MM.1S (cell line): ENCODE results near the gene RAPGEF4.

Experiments
- DNase-seq: peaks from one replicate; pipeline ENCODE4 v3.0.0-alpha.2; 2015
- H2AFZ ChIP-seq: fragments of 300-600 bp; sonication (generic); 2 replicates; pipeline ENCODE4 v1.6.0; 2016; ENCODE audit warnings: antibody characterized with exemption, low read length
- H3F3A ChIP-seq: fragments of 300-600 bp; sonication (generic); 2 replicates; pipeline ENCODE4 v1.6.1; 2016; ENCODE audit warnings: mild to moderate bottlenecking, antibody characterized with exemption, low read length, moderate library complexity, mixed read lengths; ENCODE audit not compliant: insufficient read depth
- H3K27ac ChIP-seq: fragments of 300-600 bp; sonication (generic); 2 replicates; pipeline ENCODE4 v1.5.1; 2016; ENCODE audit warnings: mild to moderate bottlenecking, low read length
- H3K27me3 ChIP-seq: fragments of 300-600 bp; sonication (generic); replicated peaks from 2 replicates; pipeline ENCODE4 v1.6.0; 2016; ENCODE audit warnings: low read length; ENCODE audit not compliant: insufficient read depth
- H3K36me3 ChIP-seq: fragments of 300-600 bp; sonication (generic); replicated peaks from 2 replicates; pipeline ENCODE4 v1.6.1; 2016; ENCODE audit warnings: mild to moderate bottlenecking, low read length, mixed read lengths; ENCODE audit not compliant: insufficient read depth
- H3K4me1 ChIP-seq: fragments of 300-600 bp; sonication (generic); 2 replicates; pipeline ENCODE4 v1.6.1; 2016; ENCODE audit warnings: low read length, mixed read lengths
- H3K4me2 ChIP-seq: fragments of 300-600 bp; sonication (generic); 2 replicates; pipeline ENCODE4 v1.6.0; 2016; ENCODE audit warnings: low read depth, low read length
- H3K4me3 ChIP-seq: fragments of 300-600 bp; sonication (generic); 2 replicates; pipeline ENCODE4 v1.5.1; 2016; ENCODE audit warnings: low read length, mixed read lengths
- H3K79me2 ChIP-seq: fragments of 300-600 bp; sonication (generic); 2 replicates; pipeline ENCODE4 v1.6.1; 2016; ENCODE audit warnings: mixed run types, low read length, mixed read lengths
- H3K9ac ChIP-seq: fragments of 300-600 bp; sonication (generic); 2 replicates; pipeline ENCODE4 v1.6.1; 2016; ENCODE audit warnings: low read length, mixed read lengths
- H3K9me2 ChIP-seq: fragments of 300-600 bp; sonication (generic); replicated peaks from 2 replicates; pipeline ENCODE4 v1.6.1; 2016; ENCODE audit warnings: mild to moderate bottlenecking, low read length, mixed read lengths; ENCODE audit not compliant: insufficient read depth
- H3K9me3 ChIP-seq: fragments of 300-600 bp; sonication (generic); replicated peaks from 2 replicates; pipeline ENCODE4 v1.6.1; 2016; ENCODE audit warnings: mild to moderate bottlenecking, low read length, mixed read lengths; ENCODE audit not compliant: insufficient read depth
- H4K20me1 ChIP-seq: fragments of 300-600 bp; sonication (generic); 2 replicates; pipeline ENCODE4 v1.6.1; 2016; ENCODE audit warnings: mild to moderate bottlenecking, low read length, moderate library complexity, mixed read lengths; ENCODE audit not compliant: insufficient read depth
- EZH2 ChIP-seq: fragments of 300-600 bp; sonication (generic); optimal IDR thresholded peaks from 2 replicates; pipeline ENCODE3; 2017; ENCODE audit warnings: low read depth, mild to moderate bottlenecking, antibody characterized with exemption, low read length, mixed read lengths
- EZH2phosphoT487 ChIP-seq: fragments of 300-600 bp; sonication (generic); IDR thresholded peaks from 2 replicates; pipeline ENCODE4 v1.6.1; 2018; ENCODE audit warnings: antibody characterized with exemption, low read length
- TF ChIP-seq, protein P1 (sequence below): fragments of 300-600 bp; sonication (generic); IDR thresholded peaks from 2 replicates; pipeline ENCODE4 v1.5.1; 2016; ENCODE audit warnings: antibody characterized with exemption, low read length, mixed read lengths

RAPGEF4 gene

GRCh38 chr2:172924097-172924660 is 188.5 kb downstream of the RAPGEF4 start:
- Histone ChIP-seq H4K20me1 (no peaks in the 10 kb centered on the region), H3K36me3 (no peaks in the 10 kb centered on the region), H3F3A (no peaks in the 10 kb centered on the region), H3K27me3 (no peaks in the 10 kb centered on the region), H3K9me2 (no peaks in the 10 kb centered on the region), H3K9me3 (no peaks in the 10 kb centered on the region), H3K79me2 (no peaks in the 10 kb centered on the region), H3K9ac (no peak overlapping the region), H3K4me1 (peaks cover 11% of the 10 kb centered on the region), H3K27ac (no peak overlapping the region), H3K4me3 (no peak overlapping the region), H2AFZ (no peak overlapping the region), H3K4me2 (no peak overlapping the region)
- DNase-seq, result no peak
- TF ChIP-seq EZH2 (no peak), EZH2phosphoT487 (no peak)
- TF ChIP-seq, protein P1, sequence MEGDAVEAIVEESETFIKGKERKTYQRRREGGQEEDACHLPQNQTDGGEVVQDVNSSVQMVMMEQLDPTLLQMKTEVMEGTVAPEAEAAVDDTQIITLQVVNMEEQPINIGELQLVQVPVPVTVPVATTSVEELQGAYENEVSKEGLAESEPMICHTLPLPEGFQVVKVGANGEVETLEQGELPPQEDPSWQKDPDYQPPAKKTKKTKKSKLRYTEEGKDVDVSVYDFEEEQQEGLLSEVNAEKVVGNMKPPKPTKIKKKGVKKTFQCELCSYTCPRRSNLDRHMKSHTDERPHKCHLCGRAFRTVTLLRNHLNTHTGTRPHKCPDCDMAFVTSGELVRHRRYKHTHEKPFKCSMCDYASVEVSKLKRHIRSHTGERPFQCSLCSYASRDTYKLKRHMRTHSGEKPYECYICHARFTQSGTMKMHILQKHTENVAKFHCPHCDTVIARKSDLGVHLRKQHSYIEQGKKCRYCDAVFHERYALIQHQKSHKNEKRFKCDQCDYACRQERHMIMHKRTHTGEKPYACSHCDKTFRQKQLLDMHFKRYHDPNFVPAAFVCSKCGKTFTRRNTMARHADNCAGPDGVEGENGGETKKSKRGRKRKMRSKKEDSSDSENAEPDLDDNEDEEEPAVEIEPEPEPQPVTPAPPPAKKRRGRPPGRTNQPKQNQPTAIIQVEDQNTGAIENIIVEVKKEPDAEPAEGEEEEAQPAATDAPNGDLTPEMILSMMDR, result no peak

GRCh38 chr2:172925600-172925999 is 190.0 kb downstream of the RAPGEF4 start:
- DNase-seq, result no peak
- Histone ChIP-seq H3K4me3 (no peak overlapping the region), H3K4me2 (no peak overlapping the region), H3K27ac (no peak overlapping the region), H3K9ac (no peak overlapping the region), H3K9me3 (no peaks in the 10 kb centered on the region), H4K20me1 (no peaks in the 10 kb centered on the region), H3K9me2 (no peaks in the 10 kb centered on the region), H3F3A (no peaks in the 10 kb centered on the region), H2AFZ (no peak overlapping the region), H3K4me1 (peaks cover 11% of the 10 kb centered on the region), H3K79me2 (no peaks in the 10 kb centered on the region), H3K27me3 (no peaks in the 10 kb centered on the region), H3K36me3 (no peaks in the 10 kb centered on the region)
- no peak for TF ChIP-seq EZH2phosphoT487
- no peak for TF ChIP-seq EZH2
- TF ChIP-seq, protein P1, result no peak

DNA sequence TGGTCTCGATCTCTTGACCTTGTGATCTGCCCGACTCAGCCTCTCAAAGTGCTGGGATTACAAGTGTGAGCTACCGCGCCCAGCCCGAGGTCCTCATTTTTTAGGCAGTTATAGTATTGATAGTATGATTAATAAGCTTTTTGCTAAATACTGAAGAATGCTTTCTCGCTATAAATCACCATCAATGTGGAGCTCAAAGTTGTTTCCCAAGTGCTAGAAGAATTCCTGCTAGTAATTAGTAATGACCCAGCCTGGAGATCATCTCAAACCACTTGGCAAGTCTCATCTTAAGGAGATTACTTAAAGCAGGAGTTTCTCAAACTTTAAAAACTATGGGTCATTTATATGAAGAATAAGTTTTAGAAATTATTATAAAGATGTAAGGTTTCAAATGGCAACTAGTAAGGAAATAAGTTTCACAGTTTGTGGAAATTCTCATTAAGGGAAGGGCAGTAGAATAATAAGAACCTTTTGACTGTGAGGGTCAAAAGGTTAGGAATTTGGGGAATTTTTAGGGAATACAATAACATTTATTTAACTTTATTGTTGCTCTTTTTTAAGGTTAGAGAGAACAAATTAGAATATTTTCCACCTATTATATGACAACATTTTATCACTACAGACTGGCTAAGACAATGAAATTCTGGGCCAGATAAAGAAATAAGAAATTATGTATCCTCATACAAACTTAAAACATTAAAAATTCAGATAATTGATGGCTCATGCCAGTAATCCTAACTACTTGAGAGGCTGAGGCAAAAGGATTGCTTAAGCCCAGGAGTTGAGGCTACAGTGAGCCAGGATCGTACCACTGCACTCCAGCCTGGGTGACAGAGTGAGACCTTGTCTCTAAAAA is 191.4 kb downstream of the RAPGEF4 start:
- H3K9ac ChIP-seq, result no peak overlapping the region
- H3K36me3 ChIP-seq, result no peaks in the 10 kb centered on the region
- no peaks in the 10 kb centered on the region for H3K79me2 ChIP-seq
- no peaks in the 10 kb centered on the region for H3K9me3 ChIP-seq
- no peak overlapping the region for H2AFZ ChIP-seq
- H4K20me1 ChIP-seq, result no peaks in the 10 kb centered on the region
- H3F3A ChIP-seq, result no peaks in the 10 kb centered on the region
- no peak overlapping the region for H3K27ac ChIP-seq
- H3K4me2 ChIP-seq, result no peak overlapping the region
- DNase-seq, result no peak
- H3K4me1 ChIP-seq, result peaks cover 11% of the 10 kb centered on the region
- no peaks in the 10 kb centered on the region for H3K27me3 ChIP-seq
- TF ChIP-seq EZH2, result no peak
- TF ChIP-seq, protein P1, result no peak
- no peak for TF ChIP-seq EZH2phosphoT487
- no peaks in the 10 kb centered on the region for H3K9me2 ChIP-seq
- H3K4me3 ChIP-seq, result no peak overlapping the region
